ENCODE results near the gene CNN2. TPM values are rescaled to one million over a fixed set of nuclear protein-coding genes. Genes with fewer than 3 reads are reported as not detected.

CNN2 gene
- total and polyA plus RNA-seq, 2 of the 13 experiments (the other 11 are each of a cell fraction or from before 2014, with no cell fraction given) = 63.6 to 70.0 TPM

- no peak for TF ChIP-seq AKNA (CRISPR knock-in tag; IDR thresholded peaks at IDR 0.05; ENCODE audit: borderline replicate concordance)
- no peak for TF ChIP-seq ZNF615 (CRISPR knock-in tag; IDR thresholded peaks at IDR 0.05; ENCODE audit: borderline replicate concordance)
- no peak for TF ChIP-seq ZNF770 (CRISPR knock-in tag; IDR thresholded peaks at IDR 0.05)
- no peak for TF ChIP-seq CREB1 (IDR thresholded peaks at IDR 0.05)
- TF ChIP-seq CREB1 (CRISPR knock-in tag; IDR thresholded peaks at IDR 0.05) = no peak
- TF ChIP-seq ARNTL (CRISPR knock-in tag; IDR thresholded peaks at IDR 0.05) = no peak
- no peak for TF ChIP-seq RNF219 (CRISPR knock-in tag; IDR thresholded peaks at IDR 0.05)
- TF ChIP-seq NFAT5 (CRISPR knock-in tag; IDR thresholded peaks at IDR 0.05) = no peak
- TF ChIP-seq HMGA1 (CRISPR knock-in tag; conservative IDR thresholded peaks at IDR 0.05) = no peak
- TF ChIP-seq ZMYM3 (CRISPR knock-in tag; IDR thresholded peaks at IDR 0.05) = peak; percentile 91
- no peak for TF ChIP-seq ZNF704 (CRISPR knock-in tag; IDR thresholded peaks at IDR 0.05; ENCODE audit: borderline replicate concordance)
- no peak for TF ChIP-seq ZNF775 (CRISPR knock-in tag; IDR thresholded peaks at IDR 0.05; ENCODE audit: borderline replicate concordance)
These were observed 20.7 kb downstream of the CNN2 start (continued) for GRCh38 chr19:1046836-1047695.

Data from HepG2 (cell line).